WI38 (cell line): Measurements from ENCODE around the gene SEBOX.

Experiments used
- H3K4me3 ChIP-seq: 2 replicates; pipeline ENCODE4 v1.5.1; 2011; ENCODE audit warnings: low read depth, mild to moderate bottlenecking, control low read depth, low read length
- TF ChIP-seq, protein P1 (sequence below): IDR thresholded peaks from 2 replicates; pipeline ENCODE4 v1.5.1; 2012; ENCODE audit warnings: low read depth, mild to moderate bottlenecking, control low read depth, low read length

Gene SEBOX, protein sequence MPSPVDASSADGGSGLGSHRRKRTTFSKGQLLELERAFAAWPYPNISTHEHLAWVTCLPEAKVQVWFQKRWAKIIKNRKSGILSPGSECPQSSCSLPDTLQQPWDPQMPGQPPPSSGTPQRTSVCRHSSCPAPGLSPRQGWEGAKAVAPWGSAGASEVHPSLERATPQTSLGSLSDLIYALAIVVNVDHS

DNA sequence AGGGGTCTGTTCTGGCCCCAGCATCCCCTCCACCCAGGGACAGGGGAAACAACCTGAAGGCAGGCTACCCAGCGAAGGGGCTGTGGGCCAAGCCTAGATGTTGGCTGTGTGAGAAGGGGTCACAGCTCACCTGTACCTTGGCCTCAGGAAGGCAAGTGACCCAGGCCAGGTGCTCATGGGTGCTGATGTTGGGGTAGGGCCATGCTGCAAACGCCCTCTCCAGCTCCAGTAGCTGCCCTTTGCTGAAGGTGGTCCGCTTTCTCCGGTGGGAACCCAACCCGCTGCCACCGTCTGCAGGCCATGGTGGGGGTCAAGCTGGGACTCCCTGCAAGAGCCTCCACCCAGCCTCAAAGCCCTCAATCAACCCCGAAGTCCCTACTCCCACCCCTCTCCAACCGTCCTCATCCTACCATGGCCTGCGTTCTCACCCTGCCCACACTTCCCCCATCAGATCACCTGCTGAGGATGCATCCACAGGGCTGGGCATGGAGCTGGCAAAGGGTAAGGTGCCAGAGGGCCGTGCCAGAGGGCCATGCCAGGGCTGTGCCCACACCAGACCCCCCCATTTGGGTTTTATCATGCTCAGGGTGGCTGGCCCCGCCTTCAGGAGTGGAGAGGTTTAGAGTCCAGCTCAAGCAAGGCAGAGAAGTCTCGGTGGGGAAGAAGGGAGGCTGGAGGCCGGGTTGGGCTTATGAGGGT, at the start of gene SEBOX:
Gene SEBOX, minus strand, starts transcription at position 535 of the 699 bp plus-strand sequence. Its CDS starts 48 bp downstream, at position 487.
- TF ChIP-seq, protein P1, sequence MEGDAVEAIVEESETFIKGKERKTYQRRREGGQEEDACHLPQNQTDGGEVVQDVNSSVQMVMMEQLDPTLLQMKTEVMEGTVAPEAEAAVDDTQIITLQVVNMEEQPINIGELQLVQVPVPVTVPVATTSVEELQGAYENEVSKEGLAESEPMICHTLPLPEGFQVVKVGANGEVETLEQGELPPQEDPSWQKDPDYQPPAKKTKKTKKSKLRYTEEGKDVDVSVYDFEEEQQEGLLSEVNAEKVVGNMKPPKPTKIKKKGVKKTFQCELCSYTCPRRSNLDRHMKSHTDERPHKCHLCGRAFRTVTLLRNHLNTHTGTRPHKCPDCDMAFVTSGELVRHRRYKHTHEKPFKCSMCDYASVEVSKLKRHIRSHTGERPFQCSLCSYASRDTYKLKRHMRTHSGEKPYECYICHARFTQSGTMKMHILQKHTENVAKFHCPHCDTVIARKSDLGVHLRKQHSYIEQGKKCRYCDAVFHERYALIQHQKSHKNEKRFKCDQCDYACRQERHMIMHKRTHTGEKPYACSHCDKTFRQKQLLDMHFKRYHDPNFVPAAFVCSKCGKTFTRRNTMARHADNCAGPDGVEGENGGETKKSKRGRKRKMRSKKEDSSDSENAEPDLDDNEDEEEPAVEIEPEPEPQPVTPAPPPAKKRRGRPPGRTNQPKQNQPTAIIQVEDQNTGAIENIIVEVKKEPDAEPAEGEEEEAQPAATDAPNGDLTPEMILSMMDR = no peak

DNA sequence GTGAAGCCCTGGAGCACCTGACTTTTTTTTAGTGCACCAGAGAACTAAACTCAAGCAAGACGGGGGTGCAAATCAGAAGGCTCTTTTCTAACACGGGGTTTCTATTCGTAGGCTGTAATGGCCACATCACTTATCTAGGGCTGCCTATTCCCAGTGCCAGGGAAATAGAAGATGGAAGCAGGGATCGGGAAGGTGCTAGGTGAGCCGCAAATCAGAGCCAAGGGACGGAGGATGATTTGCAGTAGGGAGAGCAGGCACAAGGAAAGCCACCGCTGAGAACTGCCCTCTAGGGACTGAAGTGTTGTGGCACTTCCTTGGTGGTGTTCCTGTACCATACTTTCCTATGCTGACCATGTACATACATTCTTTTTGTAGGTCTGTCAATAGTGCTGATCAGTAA, 48.8 kb upstream of the SEBOX start:
- TF ChIP-seq, protein P1 = no peak
- no peak overlapping the region for H3K4me3 ChIP-seq

More for the DNA sequence above, at the start of gene SEBOX:
- H3K4me3 ChIP-seq = no peak within 1 kb of the TSS

DNA sequence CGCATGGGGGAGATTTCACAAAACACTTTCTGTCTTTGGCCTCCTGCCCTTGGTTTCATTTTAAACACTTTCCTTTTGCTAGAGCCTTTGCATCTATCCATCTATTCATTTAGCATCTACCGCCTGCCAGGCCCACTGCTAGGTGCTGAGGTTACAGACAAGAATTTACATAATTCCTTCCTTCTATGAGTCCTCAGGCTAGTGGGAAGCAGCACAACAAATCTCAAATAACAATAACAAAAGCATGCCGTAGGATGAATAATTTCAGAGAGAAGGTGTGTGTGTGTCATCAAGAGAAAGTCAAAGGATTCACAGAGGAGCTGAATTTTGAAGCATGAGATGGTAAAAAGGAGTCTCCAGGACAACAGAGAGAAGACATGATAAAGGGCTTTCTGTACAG, 47.1 kb upstream of the SEBOX start:
- TF ChIP-seq, protein P1 = no peak

DNA sequence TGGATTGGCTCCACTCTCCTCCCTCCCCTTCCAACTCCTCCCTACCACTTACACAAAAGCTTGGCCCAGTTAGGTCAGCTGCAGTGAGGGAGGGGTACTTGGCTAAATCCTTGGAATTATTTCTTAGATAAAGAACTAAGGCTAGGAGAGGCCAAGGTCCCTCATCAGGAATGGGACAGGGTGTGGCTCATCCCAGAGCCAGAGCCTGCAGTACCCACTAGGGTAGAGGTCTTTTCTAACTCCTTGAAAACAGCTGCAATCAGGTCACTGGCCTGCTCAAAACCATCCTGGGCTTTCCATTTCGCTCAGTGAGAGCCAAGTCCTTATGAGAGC, 42.9 kb upstream of the SEBOX start:
- no peak overlapping the region for H3K4me3 ChIP-seq
- TF ChIP-seq, protein P1 = no peak

More for the DNA sequence above, 47.1 kb upstream of the SEBOX start:
- no peak overlapping the region for H3K4me3 ChIP-seq

DNA sequence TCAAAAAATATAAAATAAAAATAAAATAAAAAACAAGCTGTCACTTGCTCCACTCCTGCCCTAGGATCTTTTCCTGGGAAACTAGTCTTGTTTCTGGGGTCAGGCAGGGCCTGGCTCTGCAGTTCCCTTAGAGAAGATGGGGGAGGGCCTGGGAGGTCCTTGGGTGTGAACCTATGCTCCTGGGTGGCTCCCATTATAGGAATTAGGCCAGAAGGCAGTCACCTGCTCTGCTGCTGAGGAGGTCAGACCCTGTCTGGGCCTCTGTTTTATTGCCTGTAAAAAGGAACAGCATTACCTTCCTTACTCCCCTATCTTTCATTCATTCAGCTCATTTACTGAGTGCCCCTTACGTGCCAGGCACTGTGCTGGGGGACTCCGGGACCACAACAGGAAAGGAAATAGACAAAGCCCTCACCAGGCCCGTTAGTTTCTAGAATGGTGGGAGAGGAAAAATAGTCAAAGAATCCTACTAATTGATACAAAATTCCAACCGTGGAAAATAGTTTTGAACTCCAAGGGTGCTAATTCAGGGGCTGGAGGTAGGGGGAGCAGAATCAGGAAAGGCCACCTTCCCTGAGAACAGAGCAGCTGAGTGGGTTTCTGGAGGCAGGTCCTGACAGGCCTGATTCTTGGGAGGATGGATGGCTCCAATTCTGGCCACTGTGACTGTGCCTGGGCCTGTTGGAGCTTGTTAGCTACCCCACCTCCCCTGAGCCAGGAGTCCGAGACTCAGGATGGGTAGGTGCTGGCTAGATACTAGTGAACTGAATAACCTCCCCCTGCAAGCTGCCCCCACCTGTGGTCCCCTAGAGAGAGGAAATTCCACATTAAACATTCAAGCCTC, 42.4 kb upstream of the SEBOX start:
- TF ChIP-seq, protein P1 = no peak
- no peak overlapping the region for H3K4me3 ChIP-seq

DNA sequence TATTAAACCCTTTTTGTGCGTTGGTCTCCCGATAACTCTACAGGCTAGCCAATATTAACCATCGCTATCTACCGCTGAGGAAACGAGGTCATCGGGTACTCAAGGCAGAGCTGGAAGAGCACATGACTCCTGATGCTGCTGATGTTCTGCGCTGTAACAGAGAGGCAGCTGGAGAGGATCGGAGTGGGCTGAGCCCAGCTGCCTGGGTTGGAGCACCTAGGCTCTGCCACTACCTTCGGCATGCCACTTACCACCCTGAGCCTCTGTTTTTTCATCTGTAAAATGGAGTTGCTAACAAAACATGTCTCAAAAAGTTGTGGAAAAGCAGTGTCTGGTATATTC, 41.4 kb upstream of the SEBOX start:
- H3K4me3 ChIP-seq = no peak overlapping the region
- TF ChIP-seq, protein P1 = no peak
